ENCODE data around the gene MACROD2. TPM values are rescaled to one million over a fixed set of nuclear protein-coding genes. Genes with fewer than 3 reads are reported as not detected.
"Not testable (repeated sequence)": the region's sequence is repeated elsewhere in the genome, so short reads cannot be mapped to it uniquely, and the experiment has no call there.

MACROD2 gene
- polyA plus RNA-seq, 1 donor from 2014 or later, result 23.2 TPM

GRCh38 chr20:14210146-14210545 lies 214.8 kb downstream of the MACROD2 start:
- Histone ChIP-seq H2AFZ (ENCODE audit: low read depth, low read length) (no peak overlapping the region), H3K9me2 (ENCODE audit: insufficient read depth, low read length) (no peaks in the 10 kb centered on the region), H4K20me1 (ENCODE audit: insufficient read depth) (no peaks in the 10 kb centered on the region), H3K36me3 (ENCODE audit: insufficient read depth, low read length) (no peaks in the 10 kb centered on the region), H3K4me2 (ENCODE audit: low read length) (no peak overlapping the region), H3K79me2 (replicated peaks; ENCODE audit: insufficient read depth, low read length) (no peaks in the 10 kb centered on the region), H3K4me3 (ENCODE audit: low read length) (no peak overlapping the region), H3K9me3 (ENCODE audit: low read length) (no peaks in the 10 kb centered on the region), H3K9ac (ENCODE audit: low read length) (no peak overlapping the region), H3K27ac (ENCODE audit: low read length) (no peak overlapping the region), H3F3A (ENCODE audit: insufficient read depth, low read length, poor library complexity, severe bottlenecking) (no peaks in the 10 kb centered on the region), H3K27me3 (ENCODE audit: insufficient read depth, low read depth, low read length) (no peaks in the 10 kb centered on the region)
- TF ChIP-seq POLR2AphosphoS5 (IDR thresholded peaks at IDR 0.05) (no peak), RAD21 (conservative IDR thresholded peaks at IDR 0.05) (no peak), SMC3 (conservative IDR thresholded peaks at IDR 0.05; ENCODE audit: poor library complexity) (no peak), REST (IDR thresholded peaks at IDR 0.05; ENCODE audit: borderline replicate concordance) (no peak), EZH2 (IDR thresholded peaks at IDR 0.05; ENCODE audit: borderline replicate concordance, insufficient read depth, low read length, poor library complexity, severe bottlenecking) (no peak), CTCF (IDR thresholded peaks at IDR 0.05; ENCODE audit: poor library complexity, severe bottlenecking) (no peak)

- Histone ChIP-seq H3K27me3 (ENCODE audit: insufficient read depth, low read depth, low read length) (no peaks in the 10 kb centered on the region), H3K4me3 (ENCODE audit: low read length) (no peak overlapping the region), H3F3A (ENCODE audit: insufficient read depth, low read length, poor library complexity, severe bottlenecking) (no peaks in the 10 kb centered on the region), H3K9me3 (ENCODE audit: low read length) (no peaks in the 10 kb centered on the region), H3K27ac (ENCODE audit: low read length) (no peak overlapping the region), H3K9me2 (ENCODE audit: insufficient read depth, low read length) (no peaks in the 10 kb centered on the region), H3K79me2 (replicated peaks; ENCODE audit: insufficient read depth, low read length) (no peaks in the 10 kb centered on the region), H3K36me3 (ENCODE audit: insufficient read depth, low read length) (no peaks in the 10 kb centered on the region), H3K4me2 (ENCODE audit: low read length) (no peak overlapping the region), H4K20me1 (ENCODE audit: insufficient read depth) (no peaks in the 10 kb centered on the region), H2AFZ (ENCODE audit: low read depth, low read length) (no peak overlapping the region), H3K9ac (ENCODE audit: low read length) (no peak overlapping the region)
- no peak for TF ChIP-seq MXI1 (conservative IDR thresholded peaks at IDR 0.05; ENCODE audit: poor library complexity, severe bottlenecking)
- no peak for TF ChIP-seq RAD21 (conservative IDR thresholded peaks at IDR 0.05)
- no peak for TF ChIP-seq TAF1 (IDR thresholded peaks at IDR 0.05; ENCODE audit: low read depth)
- TF ChIP-seq EP300 (conservative IDR thresholded peaks at IDR 0.05; ENCODE audit: poor library complexity, severe bottlenecking), result no peak
- TF ChIP-seq POLR2AphosphoS5 (IDR thresholded peaks at IDR 0.05), result no peak
- TF ChIP-seq REST (IDR thresholded peaks at IDR 0.05; ENCODE audit: borderline replicate concordance), result no peak
- no peak for TF ChIP-seq EZH2 (IDR thresholded peaks at IDR 0.05; ENCODE audit: borderline replicate concordance, insufficient read depth, low read length, poor library complexity, severe bottlenecking)
- no peak for TF ChIP-seq SMC3 (conservative IDR thresholded peaks at IDR 0.05; ENCODE audit: poor library complexity)
- TF ChIP-seq CTCF (IDR thresholded peaks at IDR 0.05; ENCODE audit: poor library complexity, severe bottlenecking), result no peak
These were observed 218.7 kb downstream of the MACROD2 start for GRCh38 chr20:14214046-14214445.

- H3K27ac ChIP-seq (ENCODE audit: low read length); H3K4me2 ChIP-seq (ENCODE audit: low read length); H4K20me1 ChIP-seq (ENCODE audit: insufficient read depth); H3K9ac ChIP-seq (ENCODE audit: low read length); H2AFZ ChIP-seq (ENCODE audit: low read depth, low read length); H3K27me3 ChIP-seq (ENCODE audit: insufficient read depth, low read depth, low read length); H3K9me2 ChIP-seq (ENCODE audit: insufficient read depth, low read length); H3K79me2 ChIP-seq (replicated peaks; ENCODE audit: insufficient read depth, low read length); H3K36me3 ChIP-seq (ENCODE audit: insufficient read depth, low read length); H3F3A ChIP-seq (ENCODE audit: insufficient read depth, low read length, poor library complexity, severe bottlenecking); H3K4me3 ChIP-seq (ENCODE audit: low read length); H3K9me3 ChIP-seq (ENCODE audit: low read length): not testable (repeated sequence)
These were observed 220.6 kb downstream of the MACROD2 start for GRCh38 chr20:14215880-14216279.
